ENCODE measurements around the gene FAM163A.

GRCh38 chr1:179767996-179768395 is 24.9 kb downstream of the FAM163A start:
- TF ChIP-seq CTCF (IDR thresholded peaks at IDR 0.05) (no peak), POLR2A (IDR thresholded peaks at IDR 0.05) (no peak)

Measured in suprapubic skin (tissue), 3 donors.